ENCODE measurements around the gene ZFY. TPM values are rescaled to one million over a fixed set of nuclear protein-coding genes. Genes with fewer than 3 reads are reported as not detected.

Gene ZFY
- total RNA-seq (2014; rRNA removed; shearing (Covaris generic); ENCODE audit: low replicate concordance): not detected in 2 replicates

GRCh38 chrY:2934861-2935715 is at the start of gene ZFY:
Gene ZFY, plus strand, starts transcription at chrY:2935381. Its CDS starts 18,556 bp downstream, at chrY:2953937.
- H3K36me3 ChIP-seq (ENCODE audit: insufficient read depth, low read length): no peaks in the 10 kb centered on the region
- H3K9me2 ChIP-seq (replicated peaks; ENCODE audit: insufficient read depth, low read length): no peaks in the 10 kb centered on the region
- no peaks in the 10 kb centered on the region for H3K4me1 ChIP-seq (ENCODE audit: low read length)
- H4K20me1 ChIP-seq (ENCODE audit: insufficient read depth, low read depth, low read length): no peaks in the 10 kb centered on the region
- H3K79me2 ChIP-seq (ENCODE audit: low read length): no peaks in the 10 kb centered on the region
- no peaks in the 10 kb centered on the region for H3K9me3 ChIP-seq (ENCODE audit: low read length)
- H3K4me3 ChIP-seq (ENCODE audit: low read length): no peak within 1 kb of the TSS
- H3K4me2 ChIP-seq (ENCODE audit: low read depth, low read length, poor library complexity, severe bottlenecking): no peak within 1 kb of the TSS
- DNase-seq: no peak
- H3K27ac ChIP-seq (ENCODE audit: low read length): no peak within 1 kb of the TSS
- no peaks in the 10 kb centered on the region for H3K27me3 ChIP-seq (ENCODE audit: low read length)
- no peak within 1 kb of the TSS for H3K9ac ChIP-seq (ENCODE audit: low read length)
- H2AFZ ChIP-seq (ENCODE audit: low read length): no peak within 1 kb of the TSS

- no peak overlapping the region for H3K4me3 ChIP-seq (ENCODE audit: low read length)
- no peaks in the 10 kb centered on the region for H3K9me3 ChIP-seq (ENCODE audit: low read length)
- H3K9me2 ChIP-seq (replicated peaks; ENCODE audit: insufficient read depth, low read length): no peaks in the 10 kb centered on the region
- no peak overlapping the region for H3K9ac ChIP-seq (ENCODE audit: low read length)
- no peak overlapping the region for H2AFZ ChIP-seq (ENCODE audit: low read length)
- H3K27me3 ChIP-seq (ENCODE audit: low read length): no peaks in the 10 kb centered on the region
- no peaks in the 10 kb centered on the region for H4K20me1 ChIP-seq (ENCODE audit: insufficient read depth, low read depth, low read length)
- DNase-seq: no peak
- H3K36me3 ChIP-seq (ENCODE audit: insufficient read depth, low read length): no peaks in the 10 kb centered on the region
- no peak overlapping the region for H3K27ac ChIP-seq (ENCODE audit: low read length)
- no peak overlapping the region for H3K4me2 ChIP-seq (ENCODE audit: low read depth, low read length, poor library complexity, severe bottlenecking)
- H3K79me2 ChIP-seq (ENCODE audit: low read length): no peaks in the 10 kb centered on the region
- no peaks in the 10 kb centered on the region for H3K4me1 ChIP-seq (ENCODE audit: low read length)
These were observed 49.3 kb upstream of the ZFY start for GRCh38 chrY:2885880-2886279.

- Histone ChIP-seq H2AFZ (ENCODE audit: low read length) (no peak overlapping the region), H3K4me2 (ENCODE audit: low read depth, low read length, poor library complexity, severe bottlenecking) (no peak overlapping the region), H3K4me1 (ENCODE audit: low read length) (no peaks in the 10 kb centered on the region), H3K4me3 (ENCODE audit: low read length) (no peak overlapping the region), H4K20me1 (ENCODE audit: insufficient read depth, low read depth, low read length) (no peaks in the 10 kb centered on the region), H3K9ac (ENCODE audit: low read length) (no peak overlapping the region), H3K27me3 (ENCODE audit: low read length) (no peaks in the 10 kb centered on the region), H3K27ac (ENCODE audit: low read length) (no peak overlapping the region), H3K79me2 (ENCODE audit: low read length) (no peaks in the 10 kb centered on the region), H3K36me3 (ENCODE audit: insufficient read depth, low read length) (no peaks in the 10 kb centered on the region), H3K9me3 (ENCODE audit: low read length) (no peaks in the 10 kb centered on the region), H3K9me2 (replicated peaks; ENCODE audit: insufficient read depth, low read length) (no peaks in the 10 kb centered on the region)
- no peak for DNase-seq
These were observed 47.8 kb upstream of the ZFY start for GRCh38 chrY:2887386-2887785.

GRCh38 chrY:2887955-2888354 is 47.2 kb upstream of the ZFY start:
- Histone ChIP-seq H3K4me3 (ENCODE audit: low read length) (no peak overlapping the region), H3K9me2 (replicated peaks; ENCODE audit: insufficient read depth, low read length) (no peaks in the 10 kb centered on the region), H3K27ac (ENCODE audit: low read length) (no peak overlapping the region), H3K36me3 (ENCODE audit: insufficient read depth, low read length) (no peaks in the 10 kb centered on the region), H3K27me3 (ENCODE audit: low read length) (no peaks in the 10 kb centered on the region), H3K9ac (ENCODE audit: low read length) (no peak overlapping the region), H3K9me3 (ENCODE audit: low read length) (no peaks in the 10 kb centered on the region), H3K4me1 (ENCODE audit: low read length) (no peaks in the 10 kb centered on the region), H4K20me1 (ENCODE audit: insufficient read depth, low read depth, low read length) (no peaks in the 10 kb centered on the region), H2AFZ (ENCODE audit: low read length) (no peak overlapping the region), H3K4me2 (ENCODE audit: low read depth, low read length, poor library complexity, severe bottlenecking) (no peak overlapping the region), H3K79me2 (ENCODE audit: low read length) (no peaks in the 10 kb centered on the region)
- no peak for DNase-seq

- no peak overlapping the region for H3K4me3 ChIP-seq (ENCODE audit: low read length)
- no peaks in the 10 kb centered on the region for H3K27me3 ChIP-seq (ENCODE audit: low read length)
- H3K4me2 ChIP-seq (ENCODE audit: low read depth, low read length, poor library complexity, severe bottlenecking): no peak overlapping the region
- H2AFZ ChIP-seq (ENCODE audit: low read length): no peak overlapping the region
- H3K36me3 ChIP-seq (ENCODE audit: insufficient read depth, low read length): no peaks in the 10 kb centered on the region
- no peaks in the 10 kb centered on the region for H3K9me3 ChIP-seq (ENCODE audit: low read length)
- H4K20me1 ChIP-seq (ENCODE audit: insufficient read depth, low read depth, low read length): no peaks in the 10 kb centered on the region
- H3K27ac ChIP-seq (ENCODE audit: low read length): no peak overlapping the region
- H3K9me2 ChIP-seq (replicated peaks; ENCODE audit: insufficient read depth, low read length): no peaks in the 10 kb centered on the region
- no peaks in the 10 kb centered on the region for H3K4me1 ChIP-seq (ENCODE audit: low read length)
- no peak for DNase-seq
- H3K79me2 ChIP-seq (ENCODE audit: low read length): no peaks in the 10 kb centered on the region
- no peak overlapping the region for H3K9ac ChIP-seq (ENCODE audit: low read length)
These were observed 41.7 kb upstream of the ZFY start for GRCh38 chrY:2893471-2893870.

GRCh38 chrY:2896050-2896449 is 39.1 kb upstream of the ZFY start:
- Histone ChIP-seq H3K4me3 (ENCODE audit: low read length) (no peak overlapping the region), H3K9ac (ENCODE audit: low read length) (no peak overlapping the region), H3K4me2 (ENCODE audit: low read depth, low read length, poor library complexity, severe bottlenecking) (no peak overlapping the region), H3K27ac (ENCODE audit: low read length) (no peak overlapping the region), H3K9me2 (replicated peaks; ENCODE audit: insufficient read depth, low read length) (no peaks in the 10 kb centered on the region), H2AFZ (ENCODE audit: low read length) (no peak overlapping the region), H3K4me1 (ENCODE audit: low read length) (no peaks in the 10 kb centered on the region), H3K27me3 (ENCODE audit: low read length) (no peaks in the 10 kb centered on the region), H3K79me2 (ENCODE audit: low read length) (no peaks in the 10 kb centered on the region), H3K9me3 (ENCODE audit: low read length) (no peaks in the 10 kb centered on the region), H3K36me3 (ENCODE audit: insufficient read depth, low read length) (no peaks in the 10 kb centered on the region), H4K20me1 (ENCODE audit: insufficient read depth, low read depth, low read length) (no peaks in the 10 kb centered on the region)
- no peak for DNase-seq

- H3K9me2 ChIP-seq (replicated peaks; ENCODE audit: insufficient read depth, low read length): no peaks in the 10 kb centered on the region
- no peak overlapping the region for H3K4me3 ChIP-seq (ENCODE audit: low read length)
- no peak overlapping the region for H3K27ac ChIP-seq (ENCODE audit: low read length)
- H3K4me1 ChIP-seq (ENCODE audit: low read length): no peaks in the 10 kb centered on the region
- no peaks in the 10 kb centered on the region for H3K36me3 ChIP-seq (ENCODE audit: insufficient read depth, low read length)
- H2AFZ ChIP-seq (ENCODE audit: low read length): no peak overlapping the region
- H3K9me3 ChIP-seq (ENCODE audit: low read length): no peaks in the 10 kb centered on the region
- H3K79me2 ChIP-seq (ENCODE audit: low read length): no peaks in the 10 kb centered on the region
- no peaks in the 10 kb centered on the region for H4K20me1 ChIP-seq (ENCODE audit: insufficient read depth, low read depth, low read length)
- no peak for DNase-seq
- H3K27me3 ChIP-seq (ENCODE audit: low read length): no peaks in the 10 kb centered on the region
- no peak overlapping the region for H3K4me2 ChIP-seq (ENCODE audit: low read depth, low read length, poor library complexity, severe bottlenecking)
- H3K9ac ChIP-seq (ENCODE audit: low read length): no peak overlapping the region
These were observed 27.8 kb upstream of the ZFY start for GRCh38 chrY:2907356-2907755.

- H3K4me2 ChIP-seq (ENCODE audit: low read depth, low read length, poor library complexity, severe bottlenecking): no peak overlapping the region
- no peak for DNase-seq
- H3K36me3 ChIP-seq (ENCODE audit: insufficient read depth, low read length): no peaks in the 10 kb centered on the region
- no peaks in the 10 kb centered on the region for H3K79me2 ChIP-seq (ENCODE audit: low read length)
- H4K20me1 ChIP-seq (ENCODE audit: insufficient read depth, low read depth, low read length): no peaks in the 10 kb centered on the region
- no peaks in the 10 kb centered on the region for H3K4me1 ChIP-seq (ENCODE audit: low read length)
- H3K9ac ChIP-seq (ENCODE audit: low read length): no peak overlapping the region
- H3K27ac ChIP-seq (ENCODE audit: low read length): no peak overlapping the region
- H3K9me3 ChIP-seq (ENCODE audit: low read length): no peaks in the 10 kb centered on the region
- no peak overlapping the region for H2AFZ ChIP-seq (ENCODE audit: low read length)
- H3K27me3 ChIP-seq (ENCODE audit: low read length): no peaks in the 10 kb centered on the region
- H3K4me3 ChIP-seq (ENCODE audit: low read length): no peak overlapping the region
- H3K9me2 ChIP-seq (replicated peaks; ENCODE audit: insufficient read depth, low read length): no peaks in the 10 kb centered on the region
These were observed 21.9 kb upstream of the ZFY start for GRCh38 chrY:2913066-2913815.
